B cell (primary cell): ENCODE measurements around the gene FMOD.

Experiments
- EZH2 ChIP-seq: IDR thresholded peaks from 2 replicates; pipeline ENCODE4 v1.6.1; 2012; ENCODE audit warnings: borderline replicate concordance, low read depth, mild to moderate bottlenecking, moderate library complexity, low read length; ENCODE audit not compliant: insufficient read depth, poor library complexity, severe bottlenecking
- TF ChIP-seq, protein P1 (sequence below): fragments of 200-600 bp; IDR thresholded peaks from one replicate; pipeline ENCODE4 v1.8.0; 2022; ENCODE audit warnings: antibody characterized with exemption, mild to moderate bottlenecking

DNA sequence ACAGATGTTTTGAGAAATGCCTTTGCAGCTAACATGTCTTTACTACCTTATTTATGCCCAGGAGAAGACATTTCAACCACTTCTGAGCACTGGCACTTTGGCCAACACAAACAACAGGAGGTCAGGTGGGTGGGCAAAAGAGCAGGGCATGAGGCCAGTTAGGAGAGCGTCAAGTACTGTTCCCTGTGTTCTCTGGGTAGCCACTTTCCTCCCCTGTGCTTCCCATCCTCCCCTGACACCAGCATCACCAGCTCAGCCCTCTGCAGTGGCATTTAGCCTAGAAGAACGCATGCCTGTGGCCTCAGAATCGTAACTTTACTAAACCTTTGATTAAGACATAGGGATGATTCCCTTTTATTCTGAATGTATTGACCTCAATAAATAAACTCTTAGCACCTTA, 27.3 kb downstream of the FMOD start:
- TF ChIP-seq EZH2 = no peak
- TF ChIP-seq, protein P1, sequence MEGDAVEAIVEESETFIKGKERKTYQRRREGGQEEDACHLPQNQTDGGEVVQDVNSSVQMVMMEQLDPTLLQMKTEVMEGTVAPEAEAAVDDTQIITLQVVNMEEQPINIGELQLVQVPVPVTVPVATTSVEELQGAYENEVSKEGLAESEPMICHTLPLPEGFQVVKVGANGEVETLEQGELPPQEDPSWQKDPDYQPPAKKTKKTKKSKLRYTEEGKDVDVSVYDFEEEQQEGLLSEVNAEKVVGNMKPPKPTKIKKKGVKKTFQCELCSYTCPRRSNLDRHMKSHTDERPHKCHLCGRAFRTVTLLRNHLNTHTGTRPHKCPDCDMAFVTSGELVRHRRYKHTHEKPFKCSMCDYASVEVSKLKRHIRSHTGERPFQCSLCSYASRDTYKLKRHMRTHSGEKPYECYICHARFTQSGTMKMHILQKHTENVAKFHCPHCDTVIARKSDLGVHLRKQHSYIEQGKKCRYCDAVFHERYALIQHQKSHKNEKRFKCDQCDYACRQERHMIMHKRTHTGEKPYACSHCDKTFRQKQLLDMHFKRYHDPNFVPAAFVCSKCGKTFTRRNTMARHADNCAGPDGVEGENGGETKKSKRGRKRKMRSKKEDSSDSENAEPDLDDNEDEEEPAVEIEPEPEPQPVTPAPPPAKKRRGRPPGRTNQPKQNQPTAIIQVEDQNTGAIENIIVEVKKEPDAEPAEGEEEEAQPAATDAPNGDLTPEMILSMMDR = no peak
